Renal pelvis (tissue), 4 donors: ENCODE data around the gene FRY. TPM values are rescaled to one million over a fixed set of nuclear protein-coding genes. Genes with fewer than 3 reads are reported as not detected.
A peak's percentile ranks its signal among the peaks of the same experiment; 100 is the strongest.

Experiments used
- DNase-seq: peaks from one replicate; pipeline ENCODE4 v3.0.0-alpha.2; 2013
- polyA plus RNA-seq, 3 donors: library from polyadenylated mRNA; unstranded; fragments of 120-200 nt; gene quantifications; one replicate each; pipeline ENCODE4 v1.2.1, GENCODE V29; 2013; ENCODE audit not compliant: insufficient read length in 3 of 3

The FRY gene
- polyA plus RNA-seq, 3 donors: 51.2 to 69.5 (median 64.7) TPM

- DNase-seq: no peak
Measured at GRCh38 chr13:32305646-32306045, 274.1 kb downstream of the FRY start.

DNA sequence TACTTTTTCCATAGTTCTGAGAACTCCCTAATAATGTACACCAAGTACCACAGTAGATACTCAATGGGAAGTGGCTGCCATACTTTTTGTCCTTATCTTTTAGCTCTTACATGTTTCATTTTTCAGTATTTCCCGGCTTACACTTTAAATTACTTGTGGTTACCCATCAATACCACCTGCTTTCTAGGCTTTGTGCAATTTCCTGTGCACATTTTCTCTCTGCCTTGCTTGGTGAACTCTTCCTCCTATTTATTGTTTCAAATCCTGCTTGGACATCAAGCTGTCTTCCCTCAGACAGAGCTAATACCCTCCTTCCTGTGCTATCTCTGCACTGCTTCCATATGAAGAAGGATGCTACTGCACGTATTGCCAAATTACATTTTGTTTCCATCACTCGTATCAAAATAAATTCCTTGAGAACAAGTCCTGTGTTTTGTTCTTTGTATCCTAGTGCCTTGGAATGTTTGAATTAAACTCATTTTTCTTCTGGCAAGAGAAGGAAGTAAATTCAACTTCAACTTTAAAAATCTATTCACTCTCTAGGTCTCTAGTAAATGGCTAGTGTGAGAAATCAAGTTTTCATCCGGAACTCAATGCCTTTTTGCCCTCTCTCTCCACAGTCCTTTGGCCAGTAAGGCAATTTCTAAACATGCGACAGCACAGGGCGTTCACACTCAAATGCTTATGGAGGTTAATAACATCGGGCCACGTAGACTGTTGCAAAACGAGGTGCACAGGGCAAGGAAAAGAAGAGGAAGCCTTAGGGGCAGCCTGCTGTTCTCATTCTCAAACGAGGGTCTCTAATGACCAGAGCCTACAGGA is 277.9 kb downstream of the FRY start:
- no peak for DNase-seq

GRCh38 chr13:32310134-32310706 is 278.6 kb downstream of the FRY start:
- DNase-seq: peak; percentile 62

DNA sequence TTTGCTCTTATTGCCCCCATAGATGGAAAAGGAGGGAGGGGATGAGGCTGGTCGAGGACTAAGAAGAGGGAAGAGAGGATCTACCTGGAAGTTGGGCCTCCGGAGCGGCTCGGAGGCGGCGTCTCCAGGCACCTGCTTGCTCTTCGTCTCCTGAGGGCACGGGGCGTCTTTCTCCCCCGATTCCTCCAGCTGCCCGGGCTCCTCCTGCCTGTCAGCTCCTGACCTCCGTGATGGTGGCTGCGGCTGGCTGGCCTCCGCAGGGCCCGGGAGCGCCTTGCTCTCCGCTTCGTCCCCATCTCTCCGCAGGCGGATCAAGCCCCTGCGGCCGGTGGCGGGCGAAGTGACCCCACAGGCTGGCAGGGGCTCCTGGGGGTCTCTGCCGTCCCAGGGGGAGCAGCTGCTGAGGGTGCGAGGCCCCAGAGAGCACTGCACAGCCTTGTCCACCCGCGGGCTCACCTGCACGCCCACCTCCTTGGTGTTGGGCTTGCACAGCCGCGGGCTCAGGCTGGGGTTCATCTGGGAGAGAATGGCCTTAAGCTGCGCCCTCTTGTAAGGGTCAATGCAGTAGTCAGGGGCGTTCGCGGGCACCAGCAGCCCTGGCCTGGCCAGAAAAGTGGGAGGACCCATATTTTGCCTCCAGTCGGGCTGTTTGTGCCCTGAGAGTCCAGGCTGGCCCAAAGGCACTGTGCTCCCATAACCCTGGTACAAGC is 279.8 kb downstream of the FRY start:
- no peak for DNase-seq

DNA sequence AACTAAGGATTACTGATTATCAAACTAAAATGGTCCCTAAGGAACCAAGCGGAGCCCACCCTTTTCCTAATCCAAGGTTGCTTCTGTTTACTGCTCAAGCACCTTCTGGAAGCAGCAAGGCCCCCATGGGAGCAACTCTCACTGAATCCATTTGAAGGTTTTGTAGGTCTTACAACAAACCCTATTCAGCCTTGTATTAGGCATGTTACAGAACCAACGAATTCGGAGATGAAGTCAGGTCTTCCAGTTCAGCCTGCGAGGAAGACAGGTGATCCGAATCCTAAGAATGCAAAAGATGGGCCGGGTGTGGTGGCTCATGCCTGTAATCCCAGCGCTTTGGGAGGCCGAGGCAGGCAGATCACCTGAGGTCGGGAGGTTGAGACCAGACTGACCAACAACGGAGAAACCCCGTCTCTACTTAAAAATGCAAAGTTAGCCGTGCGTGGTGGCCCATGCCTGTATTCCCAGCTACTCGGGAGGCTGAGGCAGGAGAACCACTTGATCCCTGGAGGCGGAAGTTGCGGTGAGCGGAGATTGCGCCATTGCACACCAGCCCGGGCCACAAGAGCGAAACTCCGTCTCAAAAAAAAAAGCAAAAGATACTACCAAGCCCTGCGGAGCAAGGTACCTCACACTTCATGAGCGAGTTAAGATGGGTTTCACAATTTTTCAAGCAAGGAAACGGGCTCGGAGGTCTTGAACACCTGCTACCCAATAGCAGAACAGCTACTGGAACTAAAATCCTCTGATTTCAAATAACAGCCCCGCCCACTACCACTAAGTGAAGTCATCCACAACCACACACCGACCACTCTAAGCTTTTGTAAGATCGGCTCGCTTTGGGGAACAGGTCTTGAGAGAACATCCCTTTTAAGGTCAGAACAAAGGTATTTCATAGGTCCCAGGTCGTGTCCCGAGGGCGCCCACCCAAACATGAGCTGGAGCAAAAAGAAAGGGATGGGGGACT is 283.0 kb downstream of the FRY start:
- peak; percentile 48 for DNase-seq

GRCh38 chr13:32315238-32316027 is 283.9 kb downstream of the FRY start, which contains the start of the genes BRCA2 and ZAR1L:
Gene BRCA2 (plus strand): TSS chr13:32315508. CDS start chr13:32316461, 953 bp downstream.
Gene ZAR1L (minus strand): TSS chr13:32315363. CDS start chr13:32311925, 3,438 bp downstream.
- peak; percentile 90 for DNase-seq

DNA sequence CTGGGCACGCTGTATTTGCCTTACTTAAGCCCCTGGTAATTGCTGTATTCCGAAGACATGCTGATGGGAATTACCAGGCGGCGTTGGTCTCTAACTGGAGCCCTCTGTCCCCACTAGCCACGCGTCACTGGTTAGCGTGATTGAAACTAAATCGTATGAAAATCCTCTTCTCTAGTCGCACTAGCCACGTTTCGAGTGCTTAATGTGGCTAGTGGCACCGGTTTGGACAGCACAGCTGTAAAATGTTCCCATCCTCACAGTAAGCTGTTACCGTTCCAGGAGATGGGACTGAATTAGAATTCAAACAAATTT is 284.4 kb downstream of the FRY start:
- DNase-seq: no peak

- DNase-seq: no peak
Measured at GRCh38 chr13:32316501-32316900, 284.9 kb downstream of the FRY start.

DNA sequence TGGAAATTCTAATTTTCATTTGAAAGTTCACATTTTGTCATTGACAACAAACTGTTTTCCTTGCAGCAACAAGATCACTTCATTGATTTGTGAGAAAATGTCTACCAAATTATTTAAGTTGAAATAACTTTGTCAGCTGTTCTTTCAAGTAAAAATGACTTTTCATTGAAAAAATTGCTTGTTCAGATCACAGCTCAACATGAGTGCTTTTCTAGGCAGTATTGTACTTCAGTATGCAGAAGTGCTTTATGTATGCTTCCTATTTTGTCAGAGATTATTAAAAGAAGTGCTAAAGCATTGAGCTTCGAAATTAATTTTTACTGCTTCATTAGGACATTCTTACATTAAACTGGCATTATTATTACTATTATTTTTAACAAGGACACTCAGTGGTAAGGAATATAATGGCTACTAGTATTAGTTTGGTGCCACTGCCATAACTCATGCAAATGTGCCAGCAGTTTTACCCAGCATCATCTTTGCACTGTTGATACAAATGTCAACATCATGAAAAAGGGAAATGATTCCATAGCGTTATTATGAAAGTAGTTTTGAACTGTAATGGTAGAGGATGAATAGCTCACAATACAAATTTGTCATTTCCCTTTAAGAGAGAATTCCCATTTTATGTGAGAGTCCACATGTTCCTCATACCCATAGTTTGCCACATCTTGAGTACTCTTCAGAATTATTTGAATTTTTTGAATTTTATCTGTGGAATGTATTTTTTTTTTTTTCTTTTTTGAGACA is 286.3 kb downstream of the FRY start:
- no peak for DNase-seq

- DNase-seq: no peak
Measured at GRCh38 chr13:32320528-32320927, 289.0 kb downstream of the FRY start.

- no peak for DNase-seq
Measured at GRCh38 chr13:32323912-32324311, 292.3 kb downstream of the FRY start.

DNA sequence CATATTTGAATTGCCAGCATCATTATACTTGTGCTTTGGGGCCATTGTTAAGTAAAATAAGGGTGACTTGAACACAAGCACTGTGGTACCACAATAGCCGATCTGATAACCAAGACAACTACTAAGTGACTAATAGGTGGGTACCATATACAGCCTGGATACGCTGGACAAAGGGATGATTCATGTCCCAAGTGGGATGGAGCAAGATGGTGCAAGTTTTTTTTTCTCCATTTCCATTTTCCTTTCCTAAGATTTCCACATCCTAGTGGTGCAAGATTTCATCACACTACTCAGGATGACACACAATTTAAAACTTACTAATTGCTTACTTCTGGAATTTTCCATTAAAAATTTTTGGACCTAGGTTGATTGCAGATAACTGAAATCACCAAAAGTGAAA is 298.9 kb downstream of the FRY start:
- no peak for DNase-seq

- no peak for DNase-seq
Measured at GRCh38 chr13:32334671-32335070, 303.1 kb downstream of the FRY start.

DNA sequence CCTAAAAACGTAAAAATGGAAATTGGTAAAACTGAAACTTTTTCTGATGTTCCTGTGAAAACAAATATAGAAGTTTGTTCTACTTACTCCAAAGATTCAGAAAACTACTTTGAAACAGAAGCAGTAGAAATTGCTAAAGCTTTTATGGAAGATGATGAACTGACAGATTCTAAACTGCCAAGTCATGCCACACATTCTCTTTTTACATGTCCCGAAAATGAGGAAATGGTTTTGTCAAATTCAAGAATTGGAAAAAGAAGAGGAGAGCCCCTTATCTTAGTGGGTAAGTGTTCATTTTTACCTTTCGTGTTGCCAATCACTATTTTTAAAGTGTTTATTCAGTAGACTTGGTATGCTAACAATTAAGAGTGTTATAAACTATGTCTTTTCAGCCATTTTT is 309.3 kb downstream of the FRY start:
- no peak for DNase-seq

DNA sequence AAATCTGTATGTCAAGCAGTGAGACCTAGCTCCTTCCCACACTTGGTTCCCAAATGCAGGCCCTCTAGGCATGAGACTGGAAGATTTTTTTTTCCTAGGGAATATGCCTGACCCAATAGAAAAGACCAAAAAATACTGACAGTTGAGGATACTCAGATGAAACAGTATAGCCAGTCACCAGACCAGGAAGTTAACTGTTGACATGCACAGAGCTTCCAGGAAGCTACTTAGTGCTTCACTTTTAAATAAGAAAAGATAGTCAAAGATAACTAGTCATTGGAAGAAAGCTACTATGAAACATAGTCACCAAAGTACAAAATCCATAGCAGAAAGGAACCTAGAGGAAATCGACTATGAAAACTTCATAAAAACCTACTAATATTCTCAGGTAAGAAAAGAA is 316.1 kb downstream of the FRY start:
- no peak for DNase-seq
